HG02571 (cell line): ENCODE data around the gene CEP162.
"Not testable (repeated sequence)": the region's sequence is repeated elsewhere in the genome, so short reads cannot be mapped to it uniquely, and the experiment has no call there.

Source experiments
- ATAC-seq: cut with Tn5 transposase; IDR thresholded peaks from one replicate; pipeline ENCODE4 v1.9.1; 2021; ENCODE audit warnings: mild to moderate bottlenecking, moderate library complexity; ENCODE audit not compliant: unreplicated experiment

The CEP162 gene

DNA sequence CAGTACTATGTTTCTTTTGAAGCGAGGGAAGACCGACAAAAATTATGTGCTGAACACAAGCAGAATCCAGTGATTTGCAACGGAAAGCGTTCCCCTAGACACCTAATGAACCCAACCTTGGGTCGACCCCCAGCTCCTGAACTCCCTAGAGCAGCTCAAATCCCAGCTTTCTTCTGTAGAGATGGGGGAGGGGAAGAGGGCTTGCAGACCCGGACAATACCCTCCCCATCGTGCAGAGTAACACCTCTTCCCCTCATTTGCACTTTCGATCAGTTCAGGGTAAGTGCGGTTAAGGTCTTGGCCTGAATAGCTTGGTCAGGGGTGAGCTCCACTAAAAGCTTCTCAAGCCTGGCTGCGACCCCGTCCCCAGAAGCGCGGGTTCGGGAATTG, 404 bp downstream of the CEP162 start:
- ATAC-seq, result peak; percentile 17

DNA sequence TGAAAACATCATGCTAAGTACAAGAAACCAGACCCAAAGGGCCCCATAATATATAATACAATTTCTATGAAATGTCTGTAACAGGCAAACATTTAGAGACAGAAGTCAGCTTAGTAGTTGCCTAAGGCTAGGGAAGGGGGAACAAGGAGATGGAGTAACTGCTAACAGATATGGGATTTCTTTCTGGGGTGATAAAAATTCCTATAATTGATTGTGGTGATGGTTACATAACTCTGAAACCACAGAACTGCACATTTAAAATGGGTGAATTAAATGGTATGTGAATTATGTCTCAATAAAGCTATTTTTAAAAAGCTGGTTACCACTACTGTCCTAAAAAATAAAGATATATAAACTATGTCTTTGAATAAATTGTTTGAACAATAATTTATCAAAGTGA, 3.2 kb downstream of the CEP162 start:
- no peak for ATAC-seq

DNA sequence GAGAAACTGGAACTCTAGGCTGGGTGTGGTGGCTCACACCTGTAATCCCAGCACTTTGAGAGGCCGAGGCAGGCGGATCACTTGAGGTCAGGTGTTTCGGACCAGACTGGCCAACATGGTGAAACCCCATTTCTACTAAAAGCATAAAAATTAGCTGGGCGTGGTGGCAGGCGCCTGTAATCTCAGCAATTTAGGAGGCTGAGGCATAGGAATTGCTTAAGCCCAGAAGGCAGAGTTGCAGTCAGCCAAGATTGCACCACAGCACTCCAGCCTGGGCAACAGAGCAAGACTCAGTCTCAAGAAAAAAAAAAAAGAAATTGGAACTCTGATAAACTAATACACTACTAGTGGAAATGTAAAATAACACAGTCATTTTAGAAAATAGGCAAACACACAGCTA, 3.8 kb downstream of the CEP162 start:
- not testable (repeated sequence) for ATAC-seq

DNA sequence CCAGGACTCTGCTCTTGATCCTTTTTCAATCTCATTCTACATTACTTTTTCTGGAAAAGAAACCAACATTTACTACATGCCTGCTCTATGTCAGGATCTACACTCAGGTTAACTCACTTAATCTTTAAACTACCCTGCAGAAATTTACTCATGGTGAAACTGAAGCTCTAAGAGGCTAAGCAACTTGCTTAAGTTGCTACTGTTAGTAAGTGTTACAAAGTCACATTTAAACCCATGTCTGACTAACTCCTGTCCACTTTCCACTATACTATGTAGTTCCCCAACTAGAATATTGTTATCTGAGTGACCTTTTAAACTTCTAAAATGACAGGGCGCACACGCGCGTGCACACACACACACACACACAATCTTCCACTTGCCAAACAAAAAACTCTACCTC, 5.0 kb downstream of the CEP162 start:
- no peak for ATAC-seq

DNA sequence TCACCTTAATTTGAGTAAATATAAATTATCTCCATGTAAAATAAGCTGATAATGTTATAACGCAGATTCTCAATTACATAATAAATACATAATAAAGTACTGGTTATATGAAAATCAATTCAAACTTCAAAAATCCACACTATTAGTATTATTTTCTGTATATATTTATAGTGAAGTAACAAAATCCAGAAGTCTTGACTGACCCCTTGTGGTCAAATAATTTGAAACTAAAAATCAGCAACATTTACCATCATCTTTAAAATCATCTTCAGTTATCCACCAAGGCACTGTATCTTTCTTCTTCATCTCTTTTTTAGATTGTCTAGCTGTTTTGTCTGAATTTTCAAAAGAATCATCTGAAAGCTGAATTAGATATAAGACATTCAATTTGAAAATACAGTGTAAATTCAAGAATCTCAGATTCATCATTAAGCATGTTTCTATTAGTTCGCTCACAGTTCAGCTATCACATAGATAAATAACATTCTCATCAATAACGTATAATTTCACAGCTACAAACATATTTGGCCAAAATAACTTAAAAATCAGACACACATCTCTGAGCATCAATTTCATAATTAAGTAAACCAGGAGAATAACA, 6.5 kb downstream of the CEP162 start:
- no peak for ATAC-seq

DNA sequence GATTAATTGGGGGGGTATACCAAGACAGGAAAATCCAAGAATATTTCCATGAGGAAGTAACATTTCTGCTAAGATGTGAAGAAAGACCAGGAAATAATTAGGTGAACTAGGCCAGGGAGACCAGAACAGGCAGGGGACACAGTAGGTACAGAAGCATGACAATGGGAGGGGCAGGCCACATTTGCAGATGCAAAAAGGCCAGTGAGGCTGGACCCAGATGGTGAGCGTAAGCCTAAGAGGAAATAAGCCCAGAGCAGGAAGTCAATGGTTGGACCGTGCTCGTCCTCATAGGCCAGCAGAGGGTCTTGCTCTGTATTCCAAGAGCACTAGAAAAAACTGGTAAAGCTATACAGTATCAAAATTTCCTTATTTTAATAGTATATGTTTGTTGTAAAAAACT, 9.4 kb downstream of the CEP162 start:
- no peak for ATAC-seq

DNA sequence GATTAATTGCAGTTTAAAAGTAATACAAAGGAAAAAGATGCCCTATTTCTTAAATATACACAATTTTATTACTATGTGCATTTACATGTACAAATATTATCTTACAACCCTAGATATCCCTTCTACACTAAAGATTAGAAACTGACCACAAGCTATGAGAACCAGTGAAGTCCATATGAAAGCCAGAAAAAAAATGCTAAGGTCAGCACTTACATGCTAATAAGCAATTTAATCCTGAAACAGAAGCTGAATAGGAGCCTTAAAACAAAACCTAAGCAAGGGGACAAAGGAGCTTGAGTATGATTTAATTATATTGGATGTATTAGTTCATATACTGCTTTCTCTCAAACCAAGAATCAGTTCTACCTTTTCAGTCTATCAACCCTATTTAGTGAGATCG, 14.2 kb downstream of the CEP162 start:
- no peak for ATAC-seq

DNA sequence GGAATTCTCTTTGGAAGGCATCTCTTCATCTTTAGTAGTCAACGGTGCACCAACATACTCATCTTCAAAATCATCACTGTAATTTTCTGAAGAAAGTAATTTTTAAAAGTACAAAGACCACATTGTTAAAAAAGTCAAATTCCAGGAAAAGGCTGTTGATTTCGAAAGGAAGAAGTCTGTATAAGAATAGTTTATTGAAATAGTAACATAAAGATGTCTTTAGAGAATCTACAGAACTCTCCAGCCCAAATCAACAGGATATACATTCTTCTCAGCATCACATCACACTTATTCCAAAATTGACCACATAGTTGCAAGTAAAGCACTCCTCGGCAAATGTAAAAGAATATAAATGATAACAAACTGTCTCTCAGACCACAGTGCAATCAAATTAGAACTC, 23.4 kb downstream of the CEP162 start:
- ATAC-seq, result no peak

DNA sequence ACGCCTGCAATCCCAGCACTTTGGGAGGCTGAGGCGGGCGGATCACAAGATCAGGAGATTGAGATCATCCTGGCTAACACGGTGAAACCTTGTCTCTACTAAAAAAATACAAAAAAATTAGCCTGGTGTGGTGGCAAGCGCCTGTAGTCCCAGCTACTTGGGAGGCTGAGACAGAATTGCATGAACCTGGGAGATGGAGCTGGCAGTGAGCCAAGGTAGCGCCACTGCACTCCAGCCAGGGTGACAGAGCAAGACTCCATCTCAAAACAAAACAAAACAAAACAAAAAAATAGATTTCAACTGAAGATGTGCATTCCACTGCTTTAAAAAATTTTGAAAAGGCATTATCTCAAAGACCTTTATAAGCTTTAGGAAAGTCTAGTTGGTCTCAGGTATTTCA, 27.5 kb downstream of the CEP162 start:
- not testable (repeated sequence) for ATAC-seq

DNA sequence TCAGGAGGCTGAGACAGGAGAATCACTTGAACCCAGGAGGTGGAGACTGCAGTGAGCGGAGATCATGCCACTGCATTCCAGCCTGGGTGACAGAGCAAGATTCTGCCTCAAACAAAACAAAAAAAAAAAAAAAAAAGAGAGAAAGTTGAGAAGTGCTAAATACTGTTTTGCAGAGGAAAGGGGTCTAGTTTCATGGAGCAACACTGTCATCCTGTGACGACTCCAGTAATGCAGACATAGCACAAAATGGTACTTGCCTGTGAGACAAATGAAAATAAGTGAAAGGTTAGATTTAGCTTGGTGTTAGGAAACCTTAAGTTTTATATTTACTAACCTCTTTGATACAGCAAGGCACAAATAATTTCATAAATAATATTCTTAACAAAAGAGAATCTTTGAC, 29.7 kb downstream of the CEP162 start:
- ATAC-seq, result no peak

DNA sequence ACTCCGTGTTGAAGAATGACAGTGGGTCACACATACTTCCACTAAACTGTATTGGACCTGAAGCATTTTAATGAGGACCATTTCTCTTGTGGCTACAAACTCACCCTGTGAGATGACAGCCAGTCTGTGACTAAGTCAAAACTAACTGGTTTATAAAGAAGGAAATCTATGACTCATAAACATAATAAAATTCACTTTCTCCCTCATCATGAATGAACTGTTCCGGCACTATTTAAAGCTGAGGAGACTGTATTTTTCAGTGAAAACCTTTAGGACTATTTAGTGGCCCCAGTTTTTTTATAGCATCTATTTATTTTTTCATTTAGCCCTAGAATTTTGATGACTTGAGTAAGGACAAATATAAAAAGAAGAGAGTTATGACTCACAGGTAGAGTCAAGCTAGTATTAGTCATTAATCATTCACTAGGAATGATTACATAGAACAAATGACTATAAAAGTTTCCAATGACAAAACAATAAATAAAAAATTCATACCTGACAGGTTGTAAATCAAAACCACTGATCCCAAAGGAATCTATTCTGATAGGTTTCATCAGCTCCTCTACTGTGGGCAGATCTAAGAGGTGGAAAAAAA, 34.2 kb downstream of the CEP162 start:
- ATAC-seq, result no peak

DNA sequence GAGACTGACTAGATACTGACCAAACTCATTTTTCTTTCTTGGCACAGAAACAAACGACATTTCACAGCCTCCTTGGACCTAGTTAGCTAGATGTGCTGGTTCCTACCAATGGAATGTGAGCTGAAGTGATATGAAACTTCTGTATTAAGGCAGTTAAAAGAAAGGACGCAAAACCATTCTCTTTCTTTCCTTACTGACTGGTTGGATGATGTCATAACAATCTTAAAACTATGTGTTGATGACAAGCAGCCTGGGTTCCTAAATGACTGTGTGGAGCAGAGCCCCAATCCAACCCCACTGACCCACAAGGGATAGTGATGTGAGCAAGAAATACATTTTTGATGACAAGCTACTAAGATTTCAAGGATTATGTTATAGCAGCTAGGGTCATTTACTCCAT, 35.6 kb downstream of the CEP162 start:
- ATAC-seq, result no peak

DNA sequence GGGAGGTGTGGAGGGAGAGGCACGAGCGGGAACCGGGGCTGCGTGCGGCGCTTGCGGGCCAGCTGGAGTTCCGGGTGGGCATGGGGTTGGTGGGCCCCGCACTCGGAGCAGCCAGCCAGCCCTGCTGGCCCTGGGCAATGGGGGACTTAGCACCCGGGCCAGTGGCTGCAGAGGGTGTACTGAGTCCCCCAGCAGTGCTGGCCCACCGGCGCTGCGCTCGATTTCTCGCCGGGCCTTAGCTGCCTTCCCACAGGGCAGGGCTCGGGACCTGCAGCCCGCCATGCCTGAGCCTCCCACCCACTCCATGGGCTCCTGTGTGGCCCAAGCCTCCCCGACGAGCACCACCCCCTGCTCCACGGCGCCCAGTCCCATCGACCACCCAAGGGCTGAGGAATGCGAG, 38.1 kb downstream of the CEP162 start:
- not testable (repeated sequence) for ATAC-seq

DNA sequence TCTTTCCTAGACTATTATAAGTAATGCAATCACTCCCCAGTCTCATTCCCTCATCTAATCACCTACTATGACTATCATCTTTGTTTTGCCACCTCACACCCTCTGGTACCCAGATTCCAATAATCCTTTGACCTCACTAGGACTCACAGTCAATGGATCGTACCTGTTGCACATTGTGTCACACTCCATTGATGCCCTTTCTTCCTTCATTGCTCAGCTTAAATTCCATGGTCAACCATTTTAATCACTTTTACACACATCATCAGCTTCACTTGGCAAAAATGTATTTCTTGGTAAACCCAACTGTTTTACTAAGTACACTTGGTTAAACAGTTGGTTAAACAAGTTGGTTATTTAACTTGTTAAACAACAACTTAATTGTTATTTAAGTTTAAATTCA, 44.0 kb downstream of the CEP162 start:
- ATAC-seq, result no peak

DNA sequence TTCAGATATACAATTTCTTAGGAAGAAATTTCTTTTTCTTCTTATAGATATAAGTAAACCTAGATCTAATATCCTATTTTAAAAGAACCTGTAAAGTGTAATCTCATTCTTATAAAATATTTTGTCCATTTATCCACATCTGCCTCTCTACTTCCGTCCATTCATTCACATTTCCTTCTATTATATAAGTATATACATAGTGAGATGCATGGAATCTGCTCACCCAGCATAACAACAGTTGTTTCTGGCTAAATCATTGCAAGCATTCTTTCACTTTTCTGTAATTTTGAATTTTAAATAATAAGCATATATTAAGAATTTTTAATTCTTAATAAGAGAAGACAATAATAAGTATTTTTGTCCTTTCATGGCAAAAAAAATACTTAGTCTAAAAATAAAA, 45.4 kb downstream of the CEP162 start:
- ATAC-seq, result no peak

DNA sequence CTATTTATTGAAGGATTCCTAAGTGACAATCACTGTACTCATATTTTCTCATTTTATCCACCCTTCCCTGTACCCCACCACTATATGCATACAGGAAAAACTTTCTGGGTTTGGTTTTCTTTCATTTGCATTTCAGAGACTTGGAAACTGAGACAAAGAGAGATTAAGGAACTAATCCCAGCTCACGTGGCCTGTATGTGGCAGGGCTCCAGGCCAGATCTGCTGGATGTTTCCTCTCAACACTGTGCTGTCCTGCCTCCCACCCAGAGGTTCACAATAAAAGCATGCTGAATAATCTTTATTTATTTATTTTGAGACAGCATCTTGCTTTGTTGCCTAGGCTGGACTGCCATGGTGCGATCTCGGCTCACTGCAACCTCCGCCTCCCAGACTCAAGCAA, 50.2 kb downstream of the CEP162 start:
- no peak for ATAC-seq

DNA sequence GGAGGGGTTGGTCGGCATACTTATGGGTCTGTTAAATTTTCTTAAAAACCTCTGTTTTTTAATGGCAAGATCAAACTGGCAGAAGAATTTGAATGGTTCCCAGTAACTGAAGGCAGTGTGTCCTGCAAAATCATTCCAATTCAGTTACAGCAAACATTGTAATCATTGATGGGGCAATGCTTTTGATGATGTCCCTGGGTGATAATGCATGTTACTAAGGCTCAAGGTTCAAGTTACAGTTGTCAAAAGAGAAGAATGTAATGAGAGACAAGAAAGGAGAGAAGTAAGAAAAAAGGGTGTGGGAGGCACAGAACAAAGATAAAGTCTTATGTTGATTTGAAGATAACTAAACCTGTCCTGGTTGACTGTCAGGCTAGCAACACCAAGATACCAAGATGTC, 54.9 kb downstream of the CEP162 start:
- ATAC-seq, result no peak

DNA sequence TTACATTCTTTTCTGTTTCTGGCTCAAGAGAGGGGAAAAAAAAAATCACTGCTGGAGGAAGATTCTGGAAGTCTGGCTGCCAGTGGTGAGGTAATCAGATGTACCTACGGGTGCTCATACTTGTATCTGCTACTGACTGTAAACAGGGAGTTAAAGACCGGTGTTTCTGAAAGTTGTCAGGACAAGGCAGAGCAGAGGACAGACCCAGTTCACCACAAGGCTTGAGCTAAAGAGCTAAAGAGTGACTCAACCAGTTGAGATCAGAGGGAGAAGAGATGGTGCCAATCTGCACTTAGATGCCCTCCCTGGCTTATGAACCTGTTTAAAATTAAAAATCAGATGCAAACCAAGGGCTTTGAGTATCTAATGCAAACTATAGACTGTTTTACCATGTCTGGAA, 55.4 kb downstream of the CEP162 start:
- ATAC-seq, result no peak

DNA sequence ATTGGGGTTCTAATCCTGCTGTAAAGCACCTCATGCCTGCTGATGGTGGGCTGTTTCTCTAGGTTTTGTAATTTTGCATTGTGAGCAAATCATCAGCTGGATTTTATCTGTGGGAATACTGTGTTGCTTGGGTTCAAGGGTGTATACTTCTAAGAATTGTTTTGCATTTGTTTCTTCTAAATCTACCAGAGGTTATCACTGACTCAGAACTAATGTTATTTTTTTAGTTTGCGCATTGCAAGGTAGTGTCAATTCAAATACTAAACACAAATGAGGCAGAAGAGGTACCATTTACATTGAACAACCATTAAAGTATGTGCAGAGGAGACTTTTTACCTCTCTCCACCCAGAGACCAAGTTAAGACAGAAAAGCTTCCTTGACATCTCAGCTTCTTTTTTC, 60.0 kb downstream of the CEP162 start:
- no peak for ATAC-seq

DNA sequence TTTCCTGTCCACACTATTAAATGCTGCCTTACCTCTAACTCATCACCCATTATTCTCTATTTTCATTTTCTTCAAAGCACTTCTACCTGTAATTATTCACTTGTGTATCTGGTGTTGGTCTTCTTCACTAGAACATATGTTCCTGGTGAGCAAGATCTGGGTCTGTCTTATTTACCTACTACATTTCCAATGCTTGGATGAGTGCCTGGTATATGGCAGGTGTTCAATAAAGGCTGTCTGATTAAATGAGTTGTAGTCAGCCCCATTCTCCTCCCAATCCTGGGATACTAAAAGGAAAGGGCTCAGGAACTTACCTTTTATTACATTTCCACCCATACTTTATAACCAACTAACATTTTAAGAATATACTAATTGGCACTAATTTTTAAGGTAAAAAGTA, 61.0 kb downstream of the CEP162 start:
- no peak for ATAC-seq

DNA sequence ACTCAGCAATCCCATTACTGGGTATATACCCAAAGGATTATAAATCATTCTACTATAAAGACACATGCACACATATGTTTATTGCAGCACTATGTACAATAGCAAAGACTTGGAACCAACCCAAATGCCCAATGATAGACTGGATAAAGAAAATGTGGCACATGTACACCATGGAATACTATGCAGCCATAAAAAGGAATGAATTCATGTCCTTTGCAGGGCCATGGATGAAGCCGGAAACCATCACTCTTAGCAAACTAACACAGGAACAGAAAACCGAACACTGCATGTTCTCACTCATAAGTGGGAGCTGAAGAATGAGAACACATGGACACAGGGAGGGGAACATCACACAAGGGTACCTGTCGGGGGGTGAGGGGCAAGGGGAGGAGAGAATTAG, 63.1 kb downstream of the CEP162 start:
- ATAC-seq, result not testable (repeated sequence)

DNA sequence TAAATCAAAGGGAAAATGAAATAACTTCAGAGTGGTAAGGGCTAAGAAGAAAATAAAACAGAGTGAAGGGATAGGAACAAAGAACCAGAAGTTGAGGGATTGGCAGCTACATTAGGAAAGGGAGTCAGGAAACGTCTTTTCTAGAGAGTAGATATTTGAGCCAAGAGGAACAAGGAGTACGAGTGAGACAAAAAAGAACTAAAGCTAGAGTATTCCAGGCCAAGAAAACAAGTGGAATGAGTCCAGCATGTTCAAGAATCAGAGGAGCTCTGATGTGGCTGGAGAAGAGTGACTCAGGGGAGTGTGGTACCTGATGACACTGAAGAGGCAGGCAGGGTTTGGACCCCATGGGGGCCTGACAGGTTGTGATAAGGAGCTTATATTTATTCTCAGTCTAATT, 66.3 kb downstream of the CEP162 start:
- ATAC-seq, result no peak

DNA sequence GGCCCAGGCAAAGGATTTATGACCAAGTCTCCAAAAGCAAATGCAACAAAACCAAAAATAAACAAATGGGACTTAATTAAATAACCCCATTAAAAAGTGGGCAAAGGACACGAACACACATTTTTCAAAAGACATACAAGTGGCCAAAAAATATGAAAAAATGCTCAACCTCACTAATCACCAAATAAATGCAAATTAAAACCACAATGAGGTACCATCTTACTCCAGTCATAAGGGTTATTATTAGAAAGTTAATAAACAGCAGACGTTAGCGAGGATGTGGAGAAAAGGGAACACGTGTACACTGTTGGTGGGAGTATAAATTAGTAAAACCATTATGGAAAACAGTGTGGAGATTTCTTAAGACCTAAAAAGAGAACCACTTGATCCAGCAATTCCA, 71.1 kb downstream of the CEP162 start:
- ATAC-seq, result no peak
